DMS 273 (cell line): ENCODE results near the gene SPDYE6.
"Not testable (repeated sequence)": the region's sequence is repeated elsewhere in the genome, so short reads cannot be mapped to it uniquely, and the experiment has no call there.

Experiments
- DNase-seq: peaks from one replicate; lab custom pipeline; 2025; ENCODE audit not compliant: unreplicated experiment; lab: John Stamatoyannopoulos, UW

SPDYE6 gene, protein sequence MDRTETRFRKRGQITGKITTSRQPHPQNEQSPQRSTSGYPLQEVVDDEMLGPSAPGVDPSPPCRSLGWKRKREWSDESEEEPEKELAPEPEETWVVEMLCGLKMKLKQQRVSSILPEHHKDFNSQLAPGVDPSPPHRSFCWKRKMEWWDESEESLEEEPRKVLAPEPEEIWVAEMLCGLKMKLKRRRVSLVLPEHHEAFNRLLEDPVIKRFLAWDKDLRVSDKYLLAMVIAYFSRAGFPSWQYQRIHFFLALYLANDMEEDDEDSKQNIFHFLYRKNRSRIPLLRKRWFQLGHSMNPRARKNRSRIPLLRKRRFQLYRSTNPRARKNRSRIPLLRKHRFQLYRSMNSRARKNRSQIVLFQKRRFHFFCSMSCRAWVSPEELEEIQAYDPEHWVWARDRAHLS

GRCh38 chr7:102356344-102356743, at the start of gene SPDYE6:
SPDYE6 (minus strand) TSS chr7:102356444; CDS start chr7:102356023, 421 bp downstream.
- not testable (repeated sequence) for DNase-seq

DNA sequence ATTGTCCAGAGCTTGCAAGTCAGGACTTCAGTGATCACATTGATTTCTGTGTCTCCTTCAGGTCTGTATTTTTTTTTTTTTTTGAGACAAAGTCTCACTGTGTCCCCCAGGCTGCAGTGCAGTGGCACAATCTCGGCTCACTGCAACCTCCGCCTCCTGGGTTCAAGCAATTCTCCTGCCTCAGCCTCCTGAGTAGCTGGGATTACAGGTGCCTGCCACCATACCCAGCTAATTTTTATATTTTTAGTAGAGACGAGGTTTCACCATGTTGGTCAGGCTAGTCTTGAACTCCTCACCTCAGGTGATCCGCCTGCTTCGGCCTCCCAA, 48.6 kb upstream of the SPDYE6 start:
- DNase-seq, result not testable (repeated sequence)

- DNase-seq, result peak; percentile 77
Observed at GRCh38 chr7:102404005-102404861, 48.0 kb upstream of the SPDYE6 start.

- DNase-seq, result peak; percentile 28
Observed at GRCh38 chr7:102403563-102403962, 47.3 kb upstream of the SPDYE6 start.

GRCh38 chr7:102400360-102400759, 44.1 kb upstream of the SPDYE6 start:
- no peak for DNase-seq

DNA sequence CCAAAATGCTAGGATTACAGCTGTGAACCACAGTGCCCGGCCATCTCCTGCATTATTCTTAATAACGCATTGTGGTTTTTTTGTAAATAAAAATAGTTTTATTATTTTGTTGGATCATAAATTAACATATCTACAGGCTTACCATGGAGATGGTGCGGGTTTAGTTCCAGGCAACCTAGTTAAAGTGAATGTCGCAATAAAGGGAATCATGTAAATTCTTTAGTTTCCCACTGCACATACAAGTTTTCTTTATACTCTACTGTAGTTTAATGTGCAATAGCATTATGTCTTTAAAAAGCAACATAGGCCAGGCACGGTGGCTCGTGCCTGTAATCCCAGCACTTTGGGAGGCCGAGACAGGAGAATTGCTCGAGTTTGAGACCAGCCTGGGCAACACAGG, 42.3 kb upstream of the SPDYE6 start:
- no peak for DNase-seq

GRCh38 chr7:102396710-102397019, 40.4 kb upstream of the SPDYE6 start:
- no peak for DNase-seq

DNA sequence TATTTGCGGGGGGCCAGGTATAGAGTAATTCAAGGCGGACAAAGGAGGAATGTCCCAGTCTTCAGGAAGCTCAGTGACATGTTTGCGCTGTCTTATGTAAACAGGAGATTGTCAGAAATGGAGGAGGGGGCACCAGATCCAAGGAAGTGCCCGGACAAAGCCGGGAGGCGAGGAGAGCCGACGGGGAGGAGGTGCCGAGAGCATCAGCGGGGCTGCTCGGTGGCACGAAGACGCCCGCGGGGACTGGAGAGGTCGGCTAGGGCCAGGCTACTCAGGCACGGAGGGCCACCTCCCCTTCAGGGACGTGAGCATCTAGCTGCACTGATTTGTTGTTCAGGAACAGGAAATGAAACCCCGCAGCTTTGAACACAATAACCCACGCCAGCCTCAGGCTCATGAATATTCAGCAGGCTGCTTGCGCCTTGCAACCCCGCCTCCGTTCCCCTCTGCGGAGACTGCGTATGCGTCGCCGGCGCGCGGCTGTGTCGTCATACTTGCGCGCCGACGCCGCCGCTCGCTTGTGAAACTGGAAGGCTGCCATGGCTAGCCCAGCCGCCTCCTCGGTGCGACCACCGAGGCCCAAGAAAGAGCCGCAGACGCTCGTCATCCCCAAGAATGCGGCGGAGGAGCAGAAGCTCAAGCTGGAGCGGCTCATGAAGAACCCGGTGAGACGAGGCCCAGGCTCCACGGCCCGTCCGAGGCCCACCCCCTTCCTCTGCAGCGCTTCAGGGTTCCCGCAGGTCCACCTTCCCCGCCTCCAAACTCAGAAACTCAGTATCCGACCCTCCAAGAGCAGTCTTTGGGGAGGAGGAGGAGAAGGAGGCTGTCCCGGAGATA, 39.8 kb upstream of the SPDYE6 start, which contains the start of gene PRKRIP1:
TSS of gene PRKRIP1 (plus strand) at position 491 of the 837 bp plus-strand sequence. CDS start at position 540, 49 bp downstream.
- peak; percentile 98 for DNase-seq

GRCh38 chr7:102395592-102395872, 39.3 kb upstream of the SPDYE6 start:
- DNase-seq, result peak; percentile 72

- no peak for DNase-seq
Observed at GRCh38 chr7:102393467-102393866, 37.2 kb upstream of the SPDYE6 start.

DNA sequence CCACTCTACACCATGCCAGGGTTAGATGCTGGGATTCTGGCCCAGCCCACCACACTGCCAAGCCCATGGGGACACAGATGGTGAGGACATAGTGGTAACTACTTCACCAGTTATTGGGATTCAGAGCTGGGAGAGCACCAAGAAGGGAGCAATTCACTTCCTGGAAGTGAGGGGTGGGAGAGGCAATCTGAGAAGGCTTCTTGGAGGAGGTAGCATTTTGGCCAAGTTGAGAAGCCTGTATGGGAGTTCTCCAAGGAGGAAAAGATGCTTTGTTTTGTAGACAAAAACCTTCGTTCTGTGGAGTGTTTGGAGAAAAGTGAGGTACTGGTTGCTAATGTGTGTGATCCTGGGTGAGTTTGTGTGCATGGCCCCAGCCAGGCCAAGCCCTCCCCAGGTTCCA, 36.1 kb upstream of the SPDYE6 start:
- DNase-seq, result no peak

GRCh38 chr7:102390697-102391484, 34.6 kb upstream of the SPDYE6 start:
- DNase-seq, result peak; percentile 94

GRCh38 chr7:102389810-102390209, 33.6 kb upstream of the SPDYE6 start:
- no peak for DNase-seq

DNA sequence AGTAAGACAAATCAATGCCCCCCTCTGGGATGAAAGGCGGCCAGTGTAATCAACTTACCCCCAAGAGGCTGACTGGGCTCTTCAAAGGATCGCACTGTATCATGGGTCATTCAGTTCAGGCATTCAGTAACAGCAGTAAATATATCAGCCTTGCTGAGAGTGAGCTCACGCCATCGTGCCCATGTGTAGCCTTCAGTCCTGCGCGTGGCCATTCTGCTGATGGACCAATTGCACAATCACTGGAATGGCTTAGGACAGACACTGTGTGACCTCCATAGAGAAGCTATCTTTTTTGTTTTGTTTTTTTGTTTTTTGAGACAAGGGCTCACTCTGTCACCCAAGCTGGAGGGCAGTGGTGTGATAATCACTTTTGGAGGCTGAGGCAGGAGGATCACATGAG, 30.8 kb upstream of the SPDYE6 start:
- DNase-seq, result no peak

DNA sequence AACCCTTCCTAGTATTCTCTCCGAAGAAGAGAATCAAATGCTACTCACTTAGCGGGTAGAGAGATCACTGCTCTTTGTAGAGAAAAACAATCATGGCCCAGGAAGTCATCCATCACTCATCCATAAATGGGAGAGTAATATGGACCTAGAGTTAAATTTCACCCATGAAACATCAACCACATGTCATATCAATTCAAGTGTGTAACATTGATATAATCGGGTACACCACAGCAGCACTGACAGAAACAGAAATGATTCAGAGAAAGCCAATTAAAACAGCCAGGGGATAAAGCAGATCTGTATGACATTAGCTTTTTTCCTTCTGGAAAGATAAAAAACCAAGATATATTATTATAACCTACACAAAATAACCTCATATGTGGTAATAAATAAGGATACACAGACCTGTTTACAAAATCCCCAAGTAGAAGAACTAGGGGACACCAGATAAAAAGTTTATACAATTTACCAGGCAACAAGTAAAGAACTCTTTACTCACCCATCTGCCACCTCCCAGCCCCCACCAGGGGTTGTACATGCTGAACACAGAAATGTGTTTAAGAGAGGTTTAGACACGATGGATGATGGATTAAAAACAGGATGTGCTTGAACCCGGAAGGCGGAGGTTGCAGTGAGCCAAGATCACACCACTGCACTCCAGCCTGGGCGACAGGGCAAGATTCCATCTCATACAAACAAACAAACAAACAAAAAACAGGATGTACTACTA, 25.6 kb upstream of the SPDYE6 start:
- not testable (repeated sequence) for DNase-seq

DNA sequence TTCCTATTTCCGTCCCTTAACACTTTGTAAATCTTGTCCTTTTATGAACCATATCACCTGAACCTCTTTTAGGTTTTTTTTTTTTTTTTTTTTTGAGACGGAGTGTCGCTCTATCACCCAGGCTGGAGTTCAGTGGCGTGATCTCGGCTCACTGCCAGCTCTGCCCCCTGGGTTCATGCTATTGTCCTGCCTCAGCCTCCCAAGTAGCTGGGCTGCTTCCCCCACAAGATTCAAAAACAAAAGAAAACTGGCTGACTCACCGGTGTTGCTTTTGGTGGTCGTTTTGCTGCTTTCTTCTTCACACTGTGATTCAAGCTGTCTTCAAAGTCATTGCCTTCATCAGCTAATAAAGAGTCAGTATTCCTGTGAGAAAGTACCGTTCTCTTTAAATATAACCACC, 24.6 kb upstream of the SPDYE6 start:
- not testable (repeated sequence) for DNase-seq

GRCh38 chr7:102376964-102377466, 20.8 kb upstream of the SPDYE6 start:
- DNase-seq, result no peak

DNA sequence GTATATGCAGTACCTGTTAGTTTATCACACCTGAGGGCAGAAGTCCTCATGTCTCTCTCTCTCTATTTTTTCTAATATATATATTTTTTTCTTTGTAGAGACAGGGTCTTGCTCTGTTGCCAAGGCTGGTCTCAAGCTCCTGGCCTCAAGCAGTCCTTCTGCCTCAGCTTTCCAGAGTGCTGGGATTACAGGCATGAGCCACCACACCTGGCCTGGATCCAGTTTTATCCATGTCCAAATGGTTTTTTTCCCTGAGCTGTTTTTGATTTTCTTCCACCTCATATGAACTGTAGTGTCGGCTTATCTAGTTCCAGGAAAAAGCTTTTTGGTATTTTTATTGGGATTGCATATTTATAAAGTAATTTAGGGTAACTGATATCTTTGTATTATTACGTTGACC, 16.6 kb upstream of the SPDYE6 start:
- not testable (repeated sequence) for DNase-seq

GRCh38 chr7:102370038-102370437, 13.8 kb upstream of the SPDYE6 start:
- DNase-seq, result not testable (repeated sequence)

DNA sequence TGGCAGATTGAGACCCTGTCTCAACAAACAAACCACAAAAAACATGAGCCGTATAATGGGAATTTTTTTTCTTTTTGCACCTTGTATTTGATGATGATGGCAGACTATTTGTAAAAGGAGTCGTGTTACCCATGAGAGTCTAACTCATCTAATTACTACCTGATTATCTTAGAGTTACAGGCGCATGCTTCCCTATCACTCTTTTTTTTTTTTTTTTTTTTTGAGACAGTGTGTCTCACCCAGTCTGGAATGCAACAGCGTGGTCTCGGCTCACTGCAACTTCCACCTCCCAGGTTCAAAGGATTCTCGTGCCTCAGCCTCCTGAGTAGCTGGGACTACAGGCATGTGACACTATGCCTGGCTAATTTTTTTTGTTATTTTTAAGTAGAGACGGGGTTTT, 9.1 kb upstream of the SPDYE6 start:
- not testable (repeated sequence) for DNase-seq
